Fibroblast of skin of abdomen (primary cell): Measurements from ENCODE around the gene DMC1.
A peak's percentile ranks its signal among the peaks of the same experiment; 100 is the strongest.
"Not testable (repeated sequence)": the region's sequence is repeated elsewhere in the genome, so short reads cannot be mapped to it uniquely, and the experiment has no call there.

ENCODE experiments used
- DNase-seq: peaks from one replicate; pipeline ENCODE4 v3.0.0-alpha.2; 2013

DMC1 gene

GRCh38 chr22:38501797-38502672, 67.9 kb downstream of the DMC1 start:
- no peak for DNase-seq

- no peak for DNase-seq
Measured at GRCh38 chr22:38497869-38498268, 72.1 kb downstream of the DMC1 start.

- DNase-seq, result no peak
Measured at GRCh38 chr22:38494939-38495338, 75.0 kb downstream of the DMC1 start.

- peak; percentile 28 for DNase-seq
Measured at GRCh38 chr22:38494498-38494897, 75.5 kb downstream of the DMC1 start.

- DNase-seq, result no peak
Measured at GRCh38 chr22:38491707-38492348, 78.2 kb downstream of the DMC1 start.

- no peak for DNase-seq
Measured at GRCh38 chr22:38490915-38491314, 79.1 kb downstream of the DMC1 start.

GRCh38 chr22:38490475-38490874, 79.5 kb downstream of the DMC1 start:
- no peak for DNase-seq

- no peak for DNase-seq
Measured at GRCh38 chr22:38489561-38490145, 80.3 kb downstream of the DMC1 start.

GRCh38 chr22:38489142-38489541, 80.8 kb downstream of the DMC1 start:
- DNase-seq, result no peak

GRCh38 chr22:38487946-38488345, 82.0 kb downstream of the DMC1 start:
- DNase-seq, result no peak

- DNase-seq, result no peak
Measured at GRCh38 chr22:38485783-38486182, 84.2 kb downstream of the DMC1 start.

GRCh38 chr22:38484244-38484643, 85.7 kb downstream of the DMC1 start:
- DNase-seq, result no peak

- no peak for DNase-seq
Measured at GRCh38 chr22:38482662-38483308, 87.2 kb downstream of the DMC1 start.

GRCh38 chr22:38481871-38482332, 88.1 kb downstream of the DMC1 start:
- no peak for DNase-seq

GRCh38 chr22:38481162-38481870, 88.7 kb downstream of the DMC1 start:
- no peak for DNase-seq

GRCh38 chr22:38479096-38479837, 90.7 kb downstream of the DMC1 start:
- no peak for DNase-seq

GRCh38 chr22:38477585-38477984, 92.4 kb downstream of the DMC1 start:
- DNase-seq, result no peak

- no peak for DNase-seq
Measured at GRCh38 chr22:38474003-38474607, 95.9 kb downstream of the DMC1 start.

- DNase-seq, result no peak
Measured at GRCh38 chr22:38471237-38471636, 98.7 kb downstream of the DMC1 start.

- not testable (repeated sequence) for DNase-seq
Measured at GRCh38 chr22:38470179-38470578, 99.8 kb downstream of the DMC1 start.

- DNase-seq, result no peak
Measured at GRCh38 chr22:38469306-38469781, 100.6 kb downstream of the DMC1 start.
